Liver (tissue), 3 donors: ENCODE measurements around the gene RASAL1.

Experiments
- EGR1 ChIP-seq, 2 donors: IDR thresholded peaks; 2 replicates each; pipeline ENCODE4 v1.6.1; 2016 to 2018; ENCODE audit warnings: antibody characterized with exemption in 2 of 2, low read depth in 2 of 2
- GABPA ChIP-seq, 2 donors: IDR thresholded peaks in 1 of 2; conservative IDR thresholded peaks in 1 of 2; 2 replicates each; pipeline ENCODE4 v1.6.1; 2016; ENCODE audit warnings: antibody characterized with exemption in 2 of 2, mild to moderate bottlenecking in 1 of 2, moderate library complexity in 1 of 2
- HNF4G ChIP-seq: IDR thresholded peaks from 2 replicates; pipeline ENCODE4 v1.6.1; 2016; ENCODE audit warnings: antibody characterized with exemption
- RAD21 ChIP-seq, 2 donors: IDR thresholded peaks; 2 replicates each; pipeline ENCODE4 v1.6.1; 2016; ENCODE audit warnings: antibody characterized with exemption in 2 of 2, mild to moderate bottlenecking in 2 of 2
- SP1 ChIP-seq: IDR thresholded peaks from 2 replicates; pipeline ENCODE4 v1.6.1; 2018; ENCODE audit warnings: antibody characterized with exemption, mild to moderate bottlenecking
- TAF1 ChIP-seq: conservative IDR thresholded peaks from 2 replicates; pipeline ENCODE4 v1.6.1; 2016; ENCODE audit warnings: antibody characterized with exemption, mild to moderate bottlenecking
- YY1 ChIP-seq: IDR thresholded peaks from 2 replicates; pipeline ENCODE4 v1.6.1; 2016; ENCODE audit warnings: antibody characterized with exemption, mild to moderate bottlenecking
- TF ChIP-seq, protein P1 (sequence below): fragments of 150-350 bp; IDR thresholded peaks from 2 replicates; pipeline ENCODE4 v1.5.1; 2017; ENCODE audit warnings: improper control_type of control experiment, low read depth, low read length; ENCODE audit not compliant: missing input control
- TF ChIP-seq, protein P2 (sequence below): IDR thresholded peaks from 2 replicates; pipeline ENCODE4 v1.6.1; 2016; ENCODE audit warnings: antibody characterized with exemption
- TF ChIP-seq, protein P3 (sequence below): IDR thresholded peaks from 2 replicates; pipeline ENCODE4 v1.6.1; 2016; ENCODE audit warnings: antibody characterized with exemption, mild to moderate bottlenecking
- TF ChIP-seq, protein P4 (sequence below): IDR thresholded peaks from 2 replicates; pipeline ENCODE4 v1.6.1; 2016; ENCODE audit warnings: antibody characterized with exemption
- TF ChIP-seq, protein P5 (sequence below): IDR thresholded peaks from 2 replicates; pipeline ENCODE4 v1.6.1; 2016; ENCODE audit warnings: antibody characterized with exemption
- donor health status: healthy.
- donor health status: healthy.

DNA sequence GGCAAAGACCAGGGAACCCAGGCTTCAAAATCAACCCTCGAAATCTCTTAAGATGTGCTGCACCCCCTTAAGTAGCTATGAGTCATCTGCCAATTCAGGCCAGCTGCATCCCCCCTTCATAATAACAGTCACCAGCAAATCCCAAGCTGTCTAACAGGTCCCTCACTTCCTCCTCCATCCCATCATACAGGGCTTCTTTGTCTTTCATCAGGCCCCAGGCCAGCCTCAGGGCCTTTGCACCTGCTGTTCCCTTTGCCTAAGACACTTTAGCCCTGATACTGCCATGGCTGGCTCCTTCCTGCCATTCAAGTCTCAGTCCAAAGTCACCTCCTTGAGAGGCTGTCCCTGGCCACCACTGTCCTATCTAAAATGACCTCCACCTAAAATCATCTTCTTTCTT lies 4.0 kb downstream of the RASAL1 start:
- no peak for TF ChIP-seq TAF1
- TF ChIP-seq, protein P1, sequence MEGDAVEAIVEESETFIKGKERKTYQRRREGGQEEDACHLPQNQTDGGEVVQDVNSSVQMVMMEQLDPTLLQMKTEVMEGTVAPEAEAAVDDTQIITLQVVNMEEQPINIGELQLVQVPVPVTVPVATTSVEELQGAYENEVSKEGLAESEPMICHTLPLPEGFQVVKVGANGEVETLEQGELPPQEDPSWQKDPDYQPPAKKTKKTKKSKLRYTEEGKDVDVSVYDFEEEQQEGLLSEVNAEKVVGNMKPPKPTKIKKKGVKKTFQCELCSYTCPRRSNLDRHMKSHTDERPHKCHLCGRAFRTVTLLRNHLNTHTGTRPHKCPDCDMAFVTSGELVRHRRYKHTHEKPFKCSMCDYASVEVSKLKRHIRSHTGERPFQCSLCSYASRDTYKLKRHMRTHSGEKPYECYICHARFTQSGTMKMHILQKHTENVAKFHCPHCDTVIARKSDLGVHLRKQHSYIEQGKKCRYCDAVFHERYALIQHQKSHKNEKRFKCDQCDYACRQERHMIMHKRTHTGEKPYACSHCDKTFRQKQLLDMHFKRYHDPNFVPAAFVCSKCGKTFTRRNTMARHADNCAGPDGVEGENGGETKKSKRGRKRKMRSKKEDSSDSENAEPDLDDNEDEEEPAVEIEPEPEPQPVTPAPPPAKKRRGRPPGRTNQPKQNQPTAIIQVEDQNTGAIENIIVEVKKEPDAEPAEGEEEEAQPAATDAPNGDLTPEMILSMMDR: no peak
- TF ChIP-seq, protein P2, sequence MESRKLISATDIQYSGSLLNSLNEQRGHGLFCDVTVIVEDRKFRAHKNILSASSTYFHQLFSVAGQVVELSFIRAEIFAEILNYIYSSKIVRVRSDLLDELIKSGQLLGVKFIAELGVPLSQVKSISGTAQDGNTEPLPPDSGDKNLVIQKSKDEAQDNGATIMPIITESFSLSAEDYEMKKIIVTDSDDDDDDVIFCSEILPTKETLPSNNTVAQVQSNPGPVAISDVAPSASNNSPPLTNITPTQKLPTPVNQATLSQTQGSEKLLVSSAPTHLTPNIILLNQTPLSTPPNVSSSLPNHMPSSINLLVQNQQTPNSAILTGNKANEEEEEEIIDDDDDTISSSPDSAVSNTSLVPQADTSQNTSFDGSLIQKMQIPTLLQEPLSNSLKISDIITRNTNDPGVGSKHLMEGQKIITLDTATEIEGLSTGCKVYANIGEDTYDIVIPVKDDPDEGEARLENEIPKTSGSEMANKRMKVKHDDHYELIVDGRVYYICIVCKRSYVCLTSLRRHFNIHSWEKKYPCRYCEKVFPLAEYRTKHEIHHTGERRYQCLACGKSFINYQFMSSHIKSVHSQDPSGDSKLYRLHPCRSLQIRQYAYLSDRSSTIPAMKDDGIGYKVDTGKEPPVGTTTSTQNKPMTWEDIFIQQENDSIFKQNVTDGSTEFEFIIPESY: no peak
- TF ChIP-seq, protein P3, sequence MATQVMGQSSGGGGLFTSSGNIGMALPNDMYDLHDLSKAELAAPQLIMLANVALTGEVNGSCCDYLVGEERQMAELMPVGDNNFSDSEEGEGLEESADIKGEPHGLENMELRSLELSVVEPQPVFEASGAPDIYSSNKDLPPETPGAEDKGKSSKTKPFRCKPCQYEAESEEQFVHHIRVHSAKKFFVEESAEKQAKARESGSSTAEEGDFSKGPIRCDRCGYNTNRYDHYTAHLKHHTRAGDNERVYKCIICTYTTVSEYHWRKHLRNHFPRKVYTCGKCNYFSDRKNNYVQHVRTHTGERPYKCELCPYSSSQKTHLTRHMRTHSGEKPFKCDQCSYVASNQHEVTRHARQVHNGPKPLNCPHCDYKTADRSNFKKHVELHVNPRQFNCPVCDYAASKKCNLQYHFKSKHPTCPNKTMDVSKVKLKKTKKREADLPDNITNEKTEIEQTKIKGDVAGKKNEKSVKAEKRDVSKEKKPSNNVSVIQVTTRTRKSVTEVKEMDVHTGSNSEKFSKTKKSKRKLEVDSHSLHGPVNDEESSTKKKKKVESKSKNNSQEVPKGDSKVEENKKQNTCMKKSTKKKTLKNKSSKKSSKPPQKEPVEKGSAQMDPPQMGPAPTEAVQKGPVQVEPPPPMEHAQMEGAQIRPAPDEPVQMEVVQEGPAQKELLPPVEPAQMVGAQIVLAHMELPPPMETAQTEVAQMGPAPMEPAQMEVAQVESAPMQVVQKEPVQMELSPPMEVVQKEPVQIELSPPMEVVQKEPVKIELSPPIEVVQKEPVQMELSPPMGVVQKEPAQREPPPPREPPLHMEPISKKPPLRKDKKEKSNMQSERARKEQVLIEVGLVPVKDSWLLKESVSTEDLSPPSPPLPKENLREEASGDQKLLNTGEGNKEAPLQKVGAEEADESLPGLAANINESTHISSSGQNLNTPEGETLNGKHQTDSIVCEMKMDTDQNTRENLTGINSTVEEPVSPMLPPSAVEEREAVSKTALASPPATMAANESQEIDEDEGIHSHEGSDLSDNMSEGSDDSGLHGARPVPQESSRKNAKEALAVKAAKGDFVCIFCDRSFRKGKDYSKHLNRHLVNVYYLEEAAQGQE: no peak
- no peak for TF ChIP-seq YY1
- TF ChIP-seq, protein P4, sequence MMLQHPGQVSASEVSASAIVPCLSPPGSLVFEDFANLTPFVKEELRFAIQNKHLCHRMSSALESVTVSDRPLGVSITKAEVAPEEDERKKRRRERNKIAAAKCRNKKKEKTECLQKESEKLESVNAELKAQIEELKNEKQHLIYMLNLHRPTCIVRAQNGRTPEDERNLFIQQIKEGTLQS: no peak
- TF ChIP-seq, protein P5, sequence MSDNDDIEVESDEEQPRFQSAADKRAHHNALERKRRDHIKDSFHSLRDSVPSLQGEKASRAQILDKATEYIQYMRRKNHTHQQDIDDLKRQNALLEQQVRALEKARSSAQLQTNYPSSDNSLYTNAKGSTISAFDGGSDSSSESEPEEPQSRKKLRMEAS: no peak
- no peak for TF ChIP-seq GABPA (IDR thresholded peaks at IDR 0.05 in 1 of 2, conservative IDR thresholded peaks at IDR 0.05 in 1 of 2)
- no peak for TF ChIP-seq HNF4G
- TF ChIP-seq SP1: no peak
- no peak for TF ChIP-seq EGR1 (IDR thresholded peaks at IDR 0.05; ENCODE audit: low read depth in 2 of 2)
- no peak for TF ChIP-seq RAD21 (IDR thresholded peaks at IDR 0.05)
